C4-2B (cell line): Measurements from ENCODE around the gene LMO7.

Experiments used
- CTCF ChIP-seq: fragments of 450-650 bp; conservative IDR thresholded peaks from 2 replicates; pipeline ENCODE4 v1.5.1; 2017; ENCODE audit warnings: mild to moderate bottlenecking
- ZFX ChIP-seq: fragments of 450-650 bp; IDR thresholded peaks from 2 replicates; pipeline ENCODE4 v1.6.1; 2017

GRCh38 chr13:75818968-75819225 is 182.8 kb downstream of the LMO7 start:
- TF ChIP-seq CTCF (no peak), ZFX (no peak)
